Suprapubic skin (tissue), 3 donors: ENCODE results near the gene PIK3R5.

ENCODE experiments used
- CTCF ChIP-seq, 2 donors: fragments of 200-600 bp in 1 of 2; fragments of 450-650 bp in 1 of 2; sonication (generic) in 1 of 2; IDR thresholded peaks; one replicate each; pipeline ENCODE4 v1.5.1; 2016 to 2019; ENCODE audit warnings: antibody characterized with exemption in 2 of 2, mild to moderate bottlenecking in 1 of 2, moderate library complexity in 1 of 2
- POLR2AphosphoS5 ChIP-seq, 3 donors: sonication (generic); formaldehyde crosslinking; IDR thresholded peaks; one replicate each; pipeline ENCODE4 v1.6.1; 2017; ENCODE audit warnings: antibody characterized with exemption in 3 of 3

- no peak for TF ChIP-seq CTCF (IDR thresholded peaks at IDR 0.05)
- no peak for TF ChIP-seq POLR2AphosphoS5 (IDR thresholded peaks at IDR 0.05)
These were observed 36.7 kb upstream of the PIK3R5 start for GRCh38 chr17:9002227-9002605.
